K562 (cell line): ENCODE measurements around the gene POLD4. TPM values are rescaled to one million over a fixed set of nuclear protein-coding genes. Genes with fewer than 3 reads are reported as not detected.

Source experiments
- CAMTA2 ChIP-seq: fragments of 250-450 bp; sonication (Bioruptor Pico); conservative IDR thresholded peaks from 2 replicates; pipeline ENCODE4 v1.5.1; 2022
- CCAR2 ChIP-seq: fragments of 200-400 bp; formaldehyde crosslinking; IDR thresholded peaks from 2 replicates; pipeline ENCODE4 v1.6.1; 2017; ENCODE audit warnings: mild to moderate bottlenecking, low read depth, low read length
- CLOCK ChIP-seq: fragments of 250-450 bp; sonication (Bioruptor Pico); IDR thresholded peaks from 2 replicates; pipeline ENCODE4 v1.4.0; 2020; ENCODE audit warnings: mild to moderate bottlenecking, moderate library complexity, borderline replicate concordance
- E2F5 ChIP-seq: sonication (generic); formaldehyde crosslinking; IDR thresholded peaks from 2 replicates; pipeline ENCODE4 v1.8.0; 2022; ENCODE audit warnings: mild to moderate bottlenecking, missing genetic modification reagents
- EWSR1 ChIP-seq: fragments of 450-650 bp; IDR thresholded peaks from 2 replicates; pipeline ENCODE4 v1.6.1; 2018; ENCODE audit warnings: borderline replicate concordance, mild to moderate bottlenecking, low read depth, moderate library complexity; ENCODE audit not compliant: partially characterized antibody
- FOXM1 ChIP-seq, 2 experiments: fragments of 450-650 bp in 1 of 2; sonication (generic) in 1 of 2; formaldehyde crosslinking in 1 of 2; IDR thresholded peaks; 2 replicates each; pipeline versions ENCODE4 v1.6.1 to v1.9.0; 2017 to 2022; ENCODE audit warnings: low read depth in 2 of 2, mild to moderate bottlenecking in 2 of 2, missing genetic modification reagents in 1 of 2, moderate library complexity in 1 of 2
- HDGF ChIP-seq: fragments of 450-650 bp; IDR thresholded peaks from 2 replicates; pipeline ENCODE4 v1.6.1; 2016
- HOMEZ ChIP-seq: fragments of 250-450 bp; sonication (Bioruptor Pico); IDR thresholded peaks from 2 replicates; pipeline ENCODE4 v1.4.0; 2020; ENCODE audit warnings: mild to moderate bottlenecking, moderate library complexity
- KLF6 ChIP-seq: fragments of 250-450 bp; sonication (Bioruptor Pico); IDR thresholded peaks from 2 replicates; pipeline ENCODE4 v1.4.0; 2020; ENCODE audit warnings: mild to moderate bottlenecking, moderate library complexity, borderline replicate concordance
- NFYB ChIP-seq: IDR thresholded peaks from 2 replicates; pipeline ENCODE4 v1.6.1; 2011; ENCODE audit warnings: mild to moderate bottlenecking, moderate library complexity; ENCODE audit not compliant: insufficient read length; ENCODE audit errors: extremely low read depth
- RAD51 ChIP-seq: fragments of 450-650 bp; IDR thresholded peaks from 2 replicates; pipeline ENCODE4 v1.7.1; 2016; ENCODE audit warnings: low read depth, mild to moderate bottlenecking, borderline replicate concordance
- RFX1 ChIP-seq: fragments of 450-650 bp; IDR thresholded peaks from 2 replicates; pipeline ENCODE4 v1.6.1; 2016; ENCODE audit warnings: mild to moderate bottlenecking, moderate library complexity
- RNF2 ChIP-seq: sonication (generic); IDR thresholded peaks from 2 replicates; pipeline ENCODE4 v1.6.1; 2016
- SMC3 ChIP-seq: conservative IDR thresholded peaks from 2 replicates; pipeline ENCODE4 v1.6.1; 2011; ENCODE audit warnings: low read depth, low read length, improper control_type of control experiment; ENCODE audit not compliant: insufficient read depth
- SNRNP70 ChIP-seq: fragments of 200-400 bp; formaldehyde crosslinking; optimal IDR thresholded peaks from 2 replicates; pipeline ENCODE3; 2017; ENCODE audit warnings: low read depth, low read length
- TAF1 ChIP-seq: IDR thresholded peaks from 2 replicates; pipeline ENCODE4 v1.6.1; 2011; ENCODE audit warnings: mild to moderate bottlenecking, low read length, moderate library complexity; ENCODE audit not compliant: insufficient read depth, control insufficient read depth, severe bottlenecking; ENCODE audit errors: extremely low read depth
- ZFP1 ChIP-seq: fragments of 450-650 bp; formaldehyde crosslinking; IDR thresholded peaks from 2 replicates; pipeline ENCODE4 v1.4.0; 2020; ENCODE audit warnings: mild to moderate bottlenecking, mixed read lengths
- ZKSCAN1 ChIP-seq: fragments of 150-350 bp; IDR thresholded peaks from 2 replicates; pipeline ENCODE4 v1.6.1; 2016; ENCODE audit warnings: low read depth, low read length
- ZKSCAN3 ChIP-seq: fragments of 250-450 bp; sonication (Bioruptor Pico); IDR thresholded peaks from 2 replicates; pipeline ENCODE4 v1.4.0; 2020
- ZNF644 ChIP-seq: fragments of 200-800 bp; sonication (Bioruptor generic); IDR thresholded peaks from 2 replicates; pipeline ENCODE4 v1.6.1; 2016; ENCODE audit warnings: low read depth, missing genetic modification characterization, missing compliant biosample characterization
- ZNF717 ChIP-seq: fragments of 250-450 bp; sonication (Bioruptor Pico); IDR thresholded peaks from 2 replicates; pipeline ENCODE4 v1.5.0; 2021
- polyA plus RNA-seq, 8 experiments: library from polyadenylated mRNA; depleted of rRNA in 4 of 8; stranded (reverse) in 5 of 8; unstranded in 3 of 8; fragments of >200 nt; fragmentation: Nextera tagmentation in 2 of 8; fragmentation: Illumina TruSeq in 1 of 8; extraction: Ambion mirVana in 2 of 8; extraction: Trizol in 1 of 8; gene quantifications; 2 replicates each; pipeline versions ENCODE4 v1.2.1 to v1.2.3, GENCODE V29; 2011 to 2014; ENCODE audit warnings: inconsistent platforms in 1 of 8, missing spikeins in 1 of 8
- total RNA-seq, 7 experiments: library from RNA; depleted of rRNA in 6 of 7; stranded (reverse); fragments of >200 nt in 6 of 7; fragmentation: Illumina TruSeq in 2 of 7; extraction: Trizol in 2 of 7; gene quantifications; 2 replicates each; pipeline versions ENCODE4 v1.2.1 to v1.2.3, GENCODE V29; 2011 to 2021; ENCODE audit warnings: low replicate concordance in 1 of 7
- TF ChIP-seq, protein P1 (sequence below): fragments of 450-650 bp; IDR thresholded peaks from 2 replicates; pipeline ENCODE4 v1.6.1; 2016; ENCODE audit warnings: mild to moderate bottlenecking

POLD4 gene
- total and polyA plus RNA-seq, 9 of the 15 experiments (the other 6 are each of a cell fraction or from before 2014, with no cell fraction given): 5.8 to 64.5 (median 18.3) TPM

DNA sequence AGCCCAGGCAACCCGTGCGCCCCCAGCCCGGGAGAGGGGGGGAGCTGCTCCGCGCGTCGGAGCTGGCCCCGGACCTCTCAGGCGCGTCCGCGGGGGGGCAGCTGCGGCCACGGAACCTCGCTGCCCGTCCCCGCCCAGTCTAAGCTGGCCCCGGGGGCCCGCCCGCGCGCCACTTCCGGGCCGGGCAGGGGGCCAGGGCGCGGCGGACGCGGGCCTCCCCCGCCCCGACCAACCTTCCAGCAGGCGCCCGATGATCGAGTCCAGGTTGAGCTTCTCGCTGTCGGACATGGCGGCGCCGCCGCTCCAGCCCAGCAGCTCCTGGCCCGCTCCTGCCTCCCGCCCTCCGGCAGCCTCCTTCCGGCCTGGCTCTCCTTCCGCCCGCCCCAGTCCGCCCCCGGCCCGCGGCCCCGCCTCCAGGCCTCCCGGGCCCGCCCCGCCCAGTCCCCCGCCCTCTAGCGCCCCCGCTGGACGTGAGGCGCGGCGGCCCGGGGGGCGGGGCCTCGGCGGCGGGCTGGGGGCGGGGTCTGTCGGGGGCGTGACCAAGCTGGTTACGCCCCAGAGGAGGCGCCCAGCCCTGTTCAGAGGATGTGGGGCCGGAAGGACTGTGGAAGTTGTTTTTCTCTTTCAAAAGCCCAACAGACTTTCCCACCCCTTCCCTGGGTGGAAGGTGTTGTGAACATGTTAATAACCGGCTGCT, 48.3 kb upstream of the POLD4 start, which contains the start of gene PPP1CA (continued):
- no peak for TF ChIP-seq FOXM1 (IDR thresholded peaks at IDR 0.05; ENCODE audit: low read depth)
- no peak for TF ChIP-seq FOXM1 (CRISPR knock-in tag; IDR thresholded peaks at IDR 0.05; ENCODE audit: low read depth)
- TF ChIP-seq TAF1: peak; percentile 69
- no peak for TF ChIP-seq ZKSCAN1
- TF ChIP-seq RAD51: no peak
- TF ChIP-seq ZNF644 (tag): no peak; the same call in 1 of the 2 replicates
- no peak for TF ChIP-seq ZKSCAN3 (CRISPR knock-in tag)
- TF ChIP-seq RNF2: no peak
- TF ChIP-seq CCAR2: no peak
- no peak for TF ChIP-seq E2F5
- TF ChIP-seq, protein P1, sequence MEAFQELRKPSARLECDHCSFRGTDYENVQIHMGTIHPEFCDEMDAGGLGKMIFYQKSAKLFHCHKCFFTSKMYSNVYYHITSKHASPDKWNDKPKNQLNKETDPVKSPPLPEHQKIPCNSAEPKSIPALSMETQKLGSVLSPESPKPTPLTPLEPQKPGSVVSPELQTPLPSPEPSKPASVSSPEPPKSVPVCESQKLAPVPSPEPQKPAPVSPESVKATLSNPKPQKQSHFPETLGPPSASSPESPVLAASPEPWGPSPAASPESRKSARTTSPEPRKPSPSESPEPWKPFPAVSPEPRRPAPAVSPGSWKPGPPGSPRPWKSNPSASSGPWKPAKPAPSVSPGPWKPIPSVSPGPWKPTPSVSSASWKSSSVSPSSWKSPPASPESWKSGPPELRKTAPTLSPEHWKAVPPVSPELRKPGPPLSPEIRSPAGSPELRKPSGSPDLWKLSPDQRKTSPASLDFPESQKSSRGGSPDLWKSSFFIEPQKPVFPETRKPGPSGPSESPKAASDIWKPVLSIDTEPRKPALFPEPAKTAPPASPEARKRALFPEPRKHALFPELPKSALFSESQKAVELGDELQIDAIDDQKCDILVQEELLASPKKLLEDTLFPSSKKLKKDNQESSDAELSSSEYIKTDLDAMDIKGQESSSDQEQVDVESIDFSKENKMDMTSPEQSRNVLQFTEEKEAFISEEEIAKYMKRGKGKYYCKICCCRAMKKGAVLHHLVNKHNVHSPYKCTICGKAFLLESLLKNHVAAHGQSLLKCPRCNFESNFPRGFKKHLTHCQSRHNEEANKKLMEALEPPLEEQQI: no peak
- no peak for TF ChIP-seq SNRNP70
- TF ChIP-seq ZNF717: no peak
- TF ChIP-seq NFYB: no peak
- TF ChIP-seq CLOCK (CRISPR knock-in tag): no peak
- TF ChIP-seq HOMEZ (CRISPR knock-in tag): no peak
- no peak for TF ChIP-seq EWSR1
- TF ChIP-seq HDGF: no peak
- TF ChIP-seq KLF6 (CRISPR knock-in tag): peak; percentile 34; the same call in 1 of the 2 replicates
- TF ChIP-seq CAMTA2 (CRISPR knock-in tag): no peak
- no peak for TF ChIP-seq RFX1
- 0 out of 2 replicates have a peak, but pooled peaks have one; percentile 31 for TF ChIP-seq SMC3
- no peak for TF ChIP-seq ZFP1 (CRISPR knock-in tag)
